Cardiac septum (tissue), 1 donor: Measurements from ENCODE around the gene TCF7L2. TPM values are rescaled to one million over a fixed set of nuclear protein-coding genes. Genes with fewer than 3 reads are reported as not detected.

Experiments used
- DNase-seq: peaks from one replicate; pipeline ENCODE4 v3.0.0-alpha.2; 2020; ENCODE audit warnings: low spot score
- intact Hi-C: fragments of 100-400 bp; cut with DNase I; formaldehyde crosslinking; loops from one replicate; pipeline ENCODE4 v1.14.0; 2022
- total RNA-seq: library from RNA; stranded (reverse); fragmentation: NEBNext Ultra II Directional; extraction: Animal tissue kit (Norgen Biotek cat#: 25700); gene quantifications from one replicate; pipeline ENCODE4 v1.2.1, GENCODE V29; 2021
- donor health status: DM: no; HTN: no; CAD: no.

The TCF7L2 gene
- total RNA-seq, 1 donor from 2014 or later = 11.7 TPM

DNA sequence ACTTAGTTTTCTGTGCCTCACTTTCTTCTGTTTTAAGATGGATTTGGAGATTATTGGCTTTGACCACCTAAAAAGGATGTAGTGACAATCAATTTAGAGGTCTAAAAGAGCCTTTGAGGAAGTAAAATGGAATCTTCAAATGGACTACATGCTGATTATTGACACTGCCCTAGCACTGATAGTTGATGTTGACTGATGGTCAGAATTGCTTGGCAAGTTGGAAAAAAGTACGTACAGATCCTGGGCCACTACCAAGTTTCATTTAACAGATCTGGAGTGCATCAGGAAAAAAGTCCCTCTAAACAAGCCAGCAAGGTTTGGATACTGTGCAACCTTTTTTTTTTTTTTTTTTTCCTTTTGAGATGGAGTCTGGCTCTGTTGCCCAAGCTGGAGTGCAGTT lies 81.1 kb downstream of the TCF7L2 start:
- intact Hi-C loops = no loop called here
- no peak for DNase-seq

DNA sequence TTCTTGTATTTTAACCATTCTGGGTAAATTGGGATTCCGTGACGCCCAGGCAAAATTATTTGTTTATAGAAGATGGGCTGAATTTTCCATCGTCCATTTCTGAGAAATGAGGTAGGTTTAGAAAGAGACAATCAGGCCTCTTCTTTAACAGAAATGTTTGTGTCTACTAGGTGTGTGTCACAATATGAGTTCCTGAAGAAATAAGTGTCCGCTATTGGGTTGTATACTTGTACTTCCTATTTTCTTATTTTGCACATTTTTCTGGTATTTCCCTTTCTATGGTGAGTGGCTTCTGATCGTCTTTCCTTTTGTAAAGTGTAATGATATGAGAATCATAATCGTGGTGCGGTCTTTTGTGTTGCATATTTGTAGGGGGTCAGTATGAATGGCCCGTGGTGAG lies 83.9 kb downstream of the TCF7L2 start:
- no peak for DNase-seq
- intact Hi-C loops = no loop called here

DNA sequence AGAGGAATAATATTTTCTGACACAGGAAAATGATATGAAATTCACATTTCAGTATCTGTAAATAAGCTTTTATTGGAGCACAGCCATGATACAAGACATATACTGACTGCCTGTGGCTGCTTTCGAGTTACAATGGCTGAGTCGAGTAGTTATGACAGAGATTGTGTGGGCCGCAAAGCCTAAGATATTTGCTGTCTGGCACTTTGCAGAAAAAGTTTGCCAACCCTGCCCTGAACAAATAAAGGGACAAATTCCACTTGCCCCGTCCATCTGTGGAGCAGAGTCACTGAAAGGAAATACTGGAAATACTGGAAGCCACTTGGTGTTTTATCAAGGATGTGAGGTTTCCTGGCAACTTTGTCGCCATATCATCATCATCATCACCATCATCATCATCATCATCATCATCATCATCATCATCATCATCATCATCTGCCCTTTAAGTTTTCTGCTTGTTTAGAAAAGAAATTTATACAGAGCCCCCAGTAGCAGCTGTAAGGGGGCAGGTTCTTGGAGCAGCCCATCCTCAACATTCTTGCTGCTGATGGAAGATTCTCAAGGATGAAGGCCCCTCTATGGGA lies 85.8 kb downstream of the TCF7L2 start:
- no peak for DNase-seq
- intact Hi-C loops = no loop called here

DNA sequence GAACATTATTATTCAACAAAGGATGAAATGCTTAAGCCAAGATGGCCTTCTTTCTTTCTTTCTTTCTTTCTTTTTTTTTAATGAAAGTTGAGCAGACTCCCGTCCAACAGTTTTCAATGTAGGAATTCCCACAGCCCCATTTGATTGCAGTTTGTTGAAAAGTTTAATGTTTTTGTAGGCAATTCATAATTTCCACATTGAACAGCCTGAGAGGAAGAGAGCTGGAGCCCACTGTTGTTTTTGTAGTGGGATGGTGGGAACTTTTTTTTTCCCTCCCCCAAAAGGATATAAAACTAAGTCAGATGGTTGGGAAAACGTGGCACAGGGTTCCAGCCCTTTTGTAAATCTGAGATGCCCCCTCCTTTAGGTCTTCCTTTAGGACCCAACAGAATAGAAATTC lies 86.6 kb downstream of the TCF7L2 start:
- intact Hi-C loops = no loop called here
- no peak for DNase-seq

DNA sequence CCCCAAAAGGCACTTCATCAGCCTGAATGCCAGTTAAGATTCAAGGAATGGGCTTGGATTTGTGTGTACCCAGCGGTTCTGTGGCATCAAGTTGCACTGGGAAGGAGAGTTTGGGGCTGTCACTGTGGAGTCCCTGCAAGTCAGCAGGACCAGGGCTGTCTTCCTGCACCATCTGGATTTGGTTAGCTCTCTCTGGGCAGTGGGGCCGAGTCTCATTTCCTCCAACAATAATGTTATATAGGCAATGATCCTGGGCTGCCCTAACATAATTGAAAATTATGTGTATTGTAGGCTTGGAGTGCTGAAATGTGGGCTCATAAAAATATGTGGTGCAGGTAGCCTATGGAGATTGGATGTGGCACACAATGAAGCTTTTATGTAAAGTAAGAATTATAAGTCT lies 87.2 kb downstream of the TCF7L2 start:
- DNase-seq = no peak
- intact Hi-C loops = no loop called here

DNA sequence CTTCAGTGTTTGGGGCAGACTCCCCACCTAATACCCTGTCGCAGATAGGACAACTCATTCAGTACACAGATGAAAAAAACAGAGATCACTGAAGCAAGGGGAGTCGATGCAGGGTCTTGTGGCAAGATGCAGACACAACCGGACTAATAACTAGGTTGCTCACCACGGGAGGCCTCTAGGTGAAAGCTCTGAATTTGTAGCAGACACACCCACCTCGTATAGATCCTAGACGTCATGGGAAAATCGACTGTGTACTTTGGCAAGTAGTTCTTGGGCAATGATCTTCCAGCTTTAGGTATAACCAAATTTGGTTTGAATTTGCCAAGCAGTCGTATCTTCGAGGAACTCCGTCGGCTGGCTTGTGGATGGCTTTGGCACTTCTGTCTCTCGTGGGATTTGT lies 88.1 kb downstream of the TCF7L2 start:
- intact Hi-C loops = no loop called here
- DNase-seq = no peak

DNA sequence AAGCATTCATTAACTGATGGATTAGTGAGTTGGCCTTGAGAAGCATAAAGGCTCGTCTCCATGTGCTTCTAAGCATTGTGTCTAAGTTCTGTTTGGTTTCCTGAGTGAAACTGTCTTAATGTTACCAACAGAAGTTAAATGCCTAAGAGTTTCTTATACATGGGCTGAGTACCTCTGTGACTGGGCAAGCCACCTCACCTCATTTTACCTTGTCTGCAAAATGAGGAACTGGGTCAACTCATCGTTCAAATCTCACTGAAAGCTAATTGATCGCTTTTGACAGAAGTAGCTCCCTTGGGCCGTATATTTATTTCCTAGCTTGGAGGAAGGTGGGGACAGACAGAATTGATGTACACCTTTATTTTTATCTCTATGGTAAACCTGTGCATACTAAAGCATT lies 88.9 kb downstream of the TCF7L2 start:
- DNase-seq = no peak
- intact Hi-C loops = no loop called here

DNA sequence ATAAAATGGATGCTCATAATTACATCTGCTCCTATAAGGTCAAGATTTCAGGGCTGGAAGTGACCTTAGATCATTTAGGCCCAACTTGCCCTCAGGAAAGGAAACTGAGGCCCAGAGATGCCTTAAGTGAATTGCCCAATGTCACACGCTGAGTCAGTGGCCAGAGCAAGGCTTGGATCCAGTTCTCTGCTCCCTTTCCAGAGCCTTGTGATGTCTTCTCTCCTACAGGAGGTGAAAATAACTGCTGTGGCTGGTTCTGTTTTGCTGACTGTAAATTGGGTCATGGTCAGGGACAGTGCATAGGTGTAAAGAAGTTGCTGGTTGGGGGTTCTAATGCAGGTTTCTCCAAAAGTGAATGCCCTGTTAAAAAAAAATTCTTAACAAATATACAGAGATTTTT lies 91.3 kb downstream of the TCF7L2 start:
- DNase-seq = no peak
- intact Hi-C loops = no loop called here

DNA sequence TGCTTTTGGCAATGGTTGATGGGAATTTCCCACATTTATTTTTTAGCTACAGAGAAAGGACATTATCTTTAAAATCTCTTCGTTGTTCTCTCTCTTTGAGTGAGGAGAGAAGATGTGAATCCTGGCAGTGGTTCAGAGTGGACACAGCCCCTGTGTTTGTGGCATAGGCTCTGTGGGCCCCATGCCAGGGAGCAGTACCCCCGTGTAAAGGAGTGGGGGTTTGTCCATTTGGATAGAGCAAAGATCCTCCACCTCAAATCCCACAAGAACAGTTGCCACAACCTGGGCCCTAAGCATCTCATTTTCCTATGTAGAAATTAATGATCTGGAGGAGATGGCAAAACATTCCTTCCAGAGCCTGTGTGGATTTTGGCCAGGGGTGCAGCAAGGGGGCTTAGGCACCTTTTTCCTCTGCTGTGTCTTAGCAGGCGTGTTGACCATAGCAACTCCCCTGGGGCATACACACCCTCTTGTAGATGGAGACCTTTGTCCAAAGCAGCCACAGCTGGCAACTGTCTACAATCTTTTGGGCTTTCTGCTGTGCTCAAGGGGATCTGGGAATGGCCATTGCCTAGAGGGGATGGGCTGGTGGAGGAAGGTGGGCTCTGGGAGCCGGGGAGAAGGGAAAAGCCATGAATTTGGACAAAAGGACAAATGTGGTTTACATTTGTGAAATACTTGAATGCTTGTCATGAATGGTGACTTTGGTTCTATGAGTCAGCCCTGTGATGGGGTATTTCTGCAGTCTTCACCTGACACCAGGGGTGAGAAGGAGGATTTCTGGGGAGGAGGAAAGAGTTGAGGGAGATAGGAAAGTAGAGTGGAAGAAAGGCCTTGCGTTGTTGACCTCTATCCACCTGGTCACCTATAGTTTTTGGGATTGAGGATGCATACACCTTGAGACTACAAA lies 92.0 kb downstream of the TCF7L2 start:
- intact Hi-C loops = no loop called here

DNA sequence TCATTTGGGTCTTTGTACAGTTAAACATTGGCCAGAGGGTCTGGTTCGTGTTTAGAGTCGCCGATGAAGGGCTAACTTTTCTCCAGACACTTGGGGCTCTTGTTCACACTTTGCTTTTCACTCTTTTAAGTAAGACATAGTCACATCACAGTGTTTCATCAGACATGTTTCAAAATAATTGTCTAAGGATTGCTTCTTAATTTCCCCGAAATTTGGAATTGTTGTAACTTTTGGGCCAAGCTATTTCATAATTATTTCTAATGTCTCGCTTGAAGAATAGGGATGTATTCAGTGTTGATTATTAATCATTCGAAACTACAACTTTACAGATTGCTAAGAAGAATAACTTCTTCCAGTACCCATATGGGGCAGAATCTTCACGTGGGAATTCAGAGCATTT lies 92.8 kb downstream of the TCF7L2 start:
- no peak for DNase-seq
- intact Hi-C loops = no loop called here

More for the DNA sequence above, 92.0 kb downstream of the TCF7L2 start:
- DNase-seq = no peak

DNA sequence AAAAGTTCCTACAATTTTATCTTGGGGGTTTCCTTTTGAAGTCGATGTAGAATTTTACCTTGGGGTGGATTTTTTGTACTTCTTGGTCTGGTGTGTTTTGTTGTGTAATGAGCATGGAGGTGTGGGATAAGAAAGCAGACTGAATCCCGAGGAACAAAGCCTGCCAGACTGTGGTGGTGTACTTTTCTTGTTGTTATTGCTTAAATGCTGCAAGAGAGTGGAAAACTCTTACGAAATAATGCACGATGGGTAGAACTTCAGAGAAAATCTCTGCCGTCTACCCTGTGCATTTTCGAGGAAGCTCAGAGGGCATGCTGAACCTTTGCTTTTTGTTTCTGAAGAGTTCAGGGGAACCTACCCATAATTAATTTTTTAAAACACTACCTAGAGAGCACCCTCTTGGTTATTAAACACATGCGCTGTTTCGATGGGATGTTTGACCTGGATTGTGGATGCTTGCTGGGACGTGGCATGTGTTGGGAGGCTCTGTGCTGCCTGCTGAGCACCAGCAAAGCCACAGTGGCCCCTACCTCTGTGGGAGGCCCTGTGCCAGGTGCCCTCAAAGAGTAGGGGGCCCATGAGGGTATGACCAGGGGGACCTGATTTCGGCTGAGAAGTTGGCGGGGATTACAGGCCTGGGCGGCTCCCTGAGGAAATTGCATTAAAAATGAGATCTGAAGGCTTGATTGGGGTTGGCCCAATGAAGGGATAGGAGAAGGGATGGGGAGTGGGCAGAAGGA lies 94.1 kb downstream of the TCF7L2 start:
- no peak for DNase-seq
- intact Hi-C loops = no loop called here

DNA sequence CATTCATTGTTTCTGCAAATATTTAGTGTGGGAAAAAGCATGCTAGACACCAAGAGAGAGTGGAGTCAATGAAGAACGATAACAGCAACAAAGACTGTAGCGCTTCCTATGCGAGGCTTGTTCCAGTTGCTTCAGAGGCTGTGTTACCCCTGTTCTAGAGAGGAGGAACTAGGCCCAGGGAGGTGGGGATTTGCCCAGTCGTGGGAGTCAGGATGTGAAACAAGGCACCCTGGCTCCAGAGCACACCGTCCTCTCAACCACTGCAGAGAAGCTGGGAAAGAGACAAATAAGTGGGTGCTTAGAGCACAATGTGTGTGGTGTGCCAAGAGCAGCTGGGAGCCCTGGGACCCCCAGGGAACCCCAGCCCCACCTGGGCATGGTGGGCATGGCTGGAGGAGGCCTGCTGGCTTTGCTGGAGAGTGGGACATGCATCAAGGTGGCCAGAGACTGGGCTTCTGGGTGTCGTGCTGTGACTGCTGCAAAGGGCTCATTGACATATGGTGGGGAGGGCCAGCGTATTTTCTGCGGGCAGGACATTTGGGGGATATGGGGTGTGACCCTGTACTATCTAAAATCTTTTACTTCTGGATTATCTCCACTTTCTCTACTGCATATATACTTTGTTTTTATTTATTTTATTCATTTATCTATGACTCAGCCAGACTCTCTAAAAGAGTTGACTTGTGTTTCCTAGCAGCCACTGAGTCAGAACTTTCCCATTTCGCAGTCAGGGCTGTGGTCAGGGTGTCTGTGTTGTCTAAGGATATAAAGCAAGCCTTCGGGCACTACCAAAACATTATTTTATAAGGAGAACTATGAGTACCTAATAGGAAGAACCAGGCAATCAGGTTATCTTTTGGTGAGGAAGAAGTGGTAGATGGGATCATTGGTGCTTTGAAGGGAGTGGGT lies 95.4 kb downstream of the TCF7L2 start:
- no peak for DNase-seq
- intact Hi-C loops = no loop called here

DNA sequence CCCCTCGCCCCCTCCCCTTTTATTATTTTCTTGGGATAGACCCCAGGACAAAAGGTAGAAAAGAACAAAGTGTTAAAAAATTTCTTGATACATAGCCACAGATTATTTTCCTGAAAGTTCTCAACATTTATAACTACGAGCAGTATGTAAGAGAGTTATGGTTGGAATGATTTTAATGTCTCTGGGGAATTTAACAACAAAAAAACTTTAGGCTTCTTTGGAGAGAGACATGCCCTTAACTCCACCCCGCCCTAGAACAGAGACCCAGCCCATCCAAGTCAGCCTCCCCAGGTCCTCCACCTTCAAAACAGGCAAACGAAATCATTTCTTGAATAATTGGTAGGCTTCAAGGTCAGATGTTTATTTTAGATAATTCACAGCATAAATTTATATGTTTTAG lies 97.1 kb downstream of the TCF7L2 start:
- intact Hi-C loops = no loop called here
- DNase-seq = no peak

DNA sequence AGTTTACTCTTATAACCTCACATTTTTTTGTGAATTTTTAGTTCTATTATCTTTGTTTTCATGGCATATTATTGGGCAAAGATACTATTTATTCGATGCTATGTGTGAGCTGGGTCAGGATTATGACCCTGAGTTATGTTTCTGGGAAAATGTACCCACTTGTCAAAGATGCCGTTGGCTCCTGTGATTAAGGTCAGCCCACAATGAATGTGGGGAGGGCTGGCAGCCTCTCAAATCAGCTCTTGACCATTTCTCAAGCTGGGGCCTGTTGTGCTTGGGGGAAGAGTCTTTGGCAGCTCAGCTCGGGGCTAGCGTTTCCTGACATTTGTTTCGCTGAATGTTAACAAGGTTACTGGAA lies 97.5 kb downstream of the TCF7L2 start:
- DNase-seq = no peak
- intact Hi-C loops = no loop called here

DNA sequence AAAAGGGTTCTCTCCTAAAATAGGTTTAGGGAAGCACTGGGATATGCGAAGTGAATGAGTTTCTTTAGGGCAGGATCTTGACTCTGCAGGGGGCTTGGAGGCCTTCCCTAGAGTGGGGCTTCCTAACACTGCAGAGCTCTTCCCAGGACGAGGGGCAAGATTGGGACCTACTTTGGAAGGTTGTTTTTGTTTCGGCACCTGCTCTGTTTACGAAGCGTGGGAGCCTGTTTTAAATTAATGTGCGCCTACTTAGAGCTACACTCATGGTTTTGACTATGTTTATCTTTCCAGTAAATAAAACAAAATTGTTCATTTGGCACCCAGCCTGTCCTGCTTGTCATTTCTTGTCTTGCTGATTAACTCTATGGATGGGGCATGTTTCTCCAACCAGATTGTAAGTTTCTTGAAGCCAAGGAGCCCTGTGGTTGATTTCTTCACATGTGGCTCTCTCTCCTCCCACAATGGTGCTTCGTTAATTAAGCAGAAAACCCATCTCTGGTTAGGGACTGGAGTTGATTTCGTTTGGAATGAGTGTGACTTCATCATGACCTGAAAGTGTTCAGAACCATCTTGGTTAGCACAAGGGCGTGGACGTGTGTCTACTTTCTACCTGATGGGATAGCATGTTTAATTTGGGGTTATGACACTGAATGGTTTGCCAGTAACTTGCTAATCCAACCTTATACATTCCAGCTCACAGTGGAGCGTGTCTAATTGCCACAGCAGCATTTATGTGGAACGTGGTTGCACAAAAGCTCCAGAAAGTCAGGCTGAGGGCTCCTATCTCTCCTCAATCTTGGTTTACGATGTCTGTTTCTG lies 98.1 kb downstream of the TCF7L2 start:
- no peak for DNase-seq
- intact Hi-C loops = no loop called here

DNA sequence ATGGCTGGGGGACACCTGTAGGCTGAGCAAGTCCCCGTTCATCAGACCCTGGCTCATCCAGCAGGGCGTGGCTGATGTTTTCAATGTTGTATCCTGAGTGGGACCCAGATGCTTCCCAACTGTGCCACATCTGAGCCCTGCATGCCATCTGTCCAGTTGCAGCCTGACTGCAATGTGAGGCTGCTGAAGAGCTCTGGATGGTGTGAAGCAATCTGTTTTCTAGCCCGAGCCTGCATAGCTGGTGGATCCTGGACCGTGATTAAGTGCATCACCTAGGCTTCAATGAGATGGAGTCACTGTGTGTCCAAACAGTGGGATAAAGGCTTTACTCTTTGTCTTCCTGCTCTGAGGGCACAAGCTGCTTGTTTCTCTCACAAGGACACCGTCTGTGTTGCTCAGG lies 99.8 kb downstream of the TCF7L2 start:
- intact Hi-C loops = loop anchor here (5.0 kb wide), 1 partner anchor 98 kb away; the partner anchor contains the start of gene TCF7L2
- no peak for DNase-seq

DNA sequence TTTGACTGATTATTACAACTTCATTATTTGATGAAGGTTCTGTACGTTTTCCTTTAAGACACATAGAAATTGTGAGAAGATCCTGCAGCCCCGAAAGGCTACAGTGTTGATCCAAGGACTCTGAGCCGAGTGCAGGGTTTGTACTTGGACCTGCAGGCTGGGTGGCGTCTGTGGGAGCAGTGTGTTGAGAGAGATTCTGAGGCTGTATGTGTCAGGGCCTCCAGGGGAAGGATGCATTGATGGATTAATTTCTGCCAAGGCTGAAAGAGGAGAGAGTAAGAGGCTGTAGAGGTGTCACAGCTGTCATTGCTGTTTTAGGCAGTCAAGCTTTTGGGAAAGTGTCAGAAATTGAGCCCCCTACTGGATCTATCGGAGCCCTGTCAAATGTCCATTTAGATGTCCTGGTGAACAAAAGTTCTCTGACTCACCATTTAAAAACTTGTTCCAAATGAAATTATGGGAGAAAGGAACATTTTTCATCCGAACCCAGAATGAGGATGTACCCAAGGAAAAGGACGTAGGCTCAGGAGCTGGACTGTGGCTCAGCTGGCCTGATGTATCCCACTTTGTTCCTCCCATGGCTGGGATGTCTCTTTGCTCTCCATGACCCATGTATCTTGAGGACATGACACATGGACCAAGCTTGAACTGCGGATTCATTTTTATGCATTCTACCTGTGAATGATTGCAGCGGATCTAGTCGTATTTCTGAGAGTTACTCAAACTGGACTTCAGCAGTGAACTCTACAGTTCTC lies 102.2 kb downstream of the TCF7L2 start:
- intact Hi-C loops = loop anchor here (5.0 kb wide), 1 partner anchor 100 kb away; the partner anchor contains the start of gene TCF7L2
- DNase-seq = no peak

DNA sequence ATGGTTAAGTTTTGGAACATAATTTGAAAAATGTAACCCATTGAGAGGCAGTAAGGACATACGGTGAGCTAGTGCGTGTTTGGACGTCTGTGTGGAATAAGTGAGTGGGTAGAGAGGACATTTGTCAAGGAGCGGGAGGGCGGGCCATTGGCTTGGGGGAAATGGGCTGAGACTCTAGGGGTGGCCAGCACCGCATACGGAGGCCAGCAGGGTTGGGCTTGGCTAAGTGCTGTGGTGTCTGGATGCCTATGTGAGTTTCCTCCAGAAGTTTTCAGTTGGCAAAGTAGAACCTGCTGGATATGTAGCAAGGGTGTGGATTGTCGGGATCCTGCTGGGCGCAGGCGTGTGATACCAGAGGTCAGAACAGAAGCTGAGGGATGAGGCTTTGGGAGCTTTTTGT lies 103.0 kb downstream of the TCF7L2 start:
- intact Hi-C loops = loop anchor here (5.0 kb wide), 1 partner anchor 101 kb away; the partner anchor contains the start of gene TCF7L2
- no peak for DNase-seq
